Skeletal muscle satellite cell (primary cell): ENCODE measurements around the gene AGO3.
"Not testable (repeated sequence)": the region's sequence is repeated elsewhere in the genome, so short reads cannot be mapped to it uniquely, and the experiment has no call there.

Experiments used
- H3K27me3 ChIP-seq: 2 replicates; pipeline ENCODE4 v1.7.0; 2013; ENCODE audit warnings: low read length; ENCODE audit not compliant: control insufficient read depth, insufficient read depth
- H3K36me3 ChIP-seq: 2 replicates; pipeline ENCODE4 v1.7.0; 2013; ENCODE audit warnings: mild to moderate bottlenecking, control low read depth, low read length; ENCODE audit not compliant: insufficient read depth
- H3K4me1 ChIP-seq: 2 replicates; pipeline ENCODE4 v1.7.0; 2013; ENCODE audit warnings: low read length; ENCODE audit not compliant: control insufficient read depth, insufficient read depth
- H3K4me2 ChIP-seq: 2 replicates; pipeline ENCODE4 v1.7.0; 2013; ENCODE audit warnings: mild to moderate bottlenecking, low read length
- H3K4me3 ChIP-seq: 2 replicates; pipeline ENCODE4 v1.7.0; 2013; ENCODE audit warnings: low read length
- H3K9ac ChIP-seq: 2 replicates; pipeline ENCODE4 v1.7.0; 2013; ENCODE audit warnings: mild to moderate bottlenecking, low read depth, low read length, moderate library complexity
- H3K9me3 ChIP-seq: replicated peaks from 2 replicates; pipeline ENCODE4 v1.7.0; 2013; ENCODE audit warnings: mild to moderate bottlenecking, control low read depth, low read length

Gene AGO3

GRCh38 chr1:35888981-35889380 lies 41.9 kb upstream of the AGO3 start:
- H3K36me3 ChIP-seq = peaks cover 19% of the 10 kb centered on the region
- not testable (repeated sequence) for H3K9ac ChIP-seq, H3K4me3 ChIP-seq, H3K27me3 ChIP-seq, H3K9me3 ChIP-seq, H3K4me2 ChIP-seq
- peaks cover 10% of the 10 kb centered on the region for H3K4me1 ChIP-seq

GRCh38 chr1:35893051-35893879 lies 37.6 kb upstream of the AGO3 start:
- H3K9ac ChIP-seq = no peak overlapping the region
- H3K4me1 ChIP-seq = peaks cover 4% of the 10 kb centered on the region
- H3K9me3 ChIP-seq = no peaks in the 10 kb centered on the region
- no peak overlapping the region for H3K4me3 ChIP-seq
- peaks cover 41% of the 10 kb centered on the region for H3K36me3 ChIP-seq
- H3K4me2 ChIP-seq = no peak overlapping the region
- H3K27me3 ChIP-seq = no peaks in the 10 kb centered on the region

- H3K9ac ChIP-seq = no peak overlapping the region
- H3K36me3 ChIP-seq = peaks cover 39% of the 10 kb centered on the region
- H3K27me3 ChIP-seq = no peaks in the 10 kb centered on the region
- H3K9me3 ChIP-seq = no peaks in the 10 kb centered on the region
- H3K4me3 ChIP-seq = no peak overlapping the region
- H3K4me2 ChIP-seq = no peak overlapping the region
- H3K4me1 ChIP-seq = peaks cover 4% of the 10 kb centered on the region
Observed at GRCh38 chr1:35894183-35894582, 36.7 kb upstream of the AGO3 start.

- Histone ChIP-seq H3K4me1 (peaks cover 4% of the 10 kb centered on the region), H3K9ac (no peak overlapping the region), H3K4me3 (no peak overlapping the region), H3K27me3 (no peaks in the 10 kb centered on the region), H3K36me3 (peaks cover 39% of the 10 kb centered on the region), H3K9me3 (no peaks in the 10 kb centered on the region), H3K4me2 (no peak overlapping the region)
Observed at GRCh38 chr1:35894656-35895055, 36.2 kb upstream of the AGO3 start.

GRCh38 chr1:35899941-35900340 lies 31.0 kb upstream of the AGO3 start:
- Histone ChIP-seq H3K9me3 (no peaks in the 10 kb centered on the region), H3K9ac (no peak overlapping the region), H3K36me3 (peaks cover 30% of the 10 kb centered on the region)

GRCh38 chr1:35901235-35901634 lies 29.7 kb upstream of the AGO3 start:
- no peaks in the 10 kb centered on the region for H3K4me1 ChIP-seq
- H3K9ac ChIP-seq = no peak overlapping the region
- no peak overlapping the region for H3K4me3 ChIP-seq
- H3K27me3 ChIP-seq = no peaks in the 10 kb centered on the region
- no peak overlapping the region for H3K4me2 ChIP-seq
- H3K9me3 ChIP-seq = no peaks in the 10 kb centered on the region
- peaks cover 24% of the 10 kb centered on the region for H3K36me3 ChIP-seq

More at GRCh38 chr1:35899941-35900340, 31.0 kb upstream of the AGO3 start:
- H3K4me1 ChIP-seq = no peaks in the 10 kb centered on the region
- H3K4me3 ChIP-seq = no peak overlapping the region
- H3K4me2 ChIP-seq = no peak overlapping the region
- H3K27me3 ChIP-seq = no peaks in the 10 kb centered on the region

- H3K9me3 ChIP-seq = no peaks in the 10 kb centered on the region
- peaks cover 25% of the 10 kb centered on the region for H3K36me3 ChIP-seq
- no peak overlapping the region for H3K9ac ChIP-seq
- no peak overlapping the region for H3K4me3 ChIP-seq
- H3K4me1 ChIP-seq = no peaks in the 10 kb centered on the region
- no peaks in the 10 kb centered on the region for H3K27me3 ChIP-seq
- no peak overlapping the region for H3K4me2 ChIP-seq
Observed at GRCh38 chr1:35902671-35903070, 28.2 kb upstream of the AGO3 start.

GRCh38 chr1:35914717-35915116 lies 16.2 kb upstream of the AGO3 start:
- no peaks in the 10 kb centered on the region for H3K4me1 ChIP-seq
- no peak overlapping the region for H3K4me2 ChIP-seq
- H3K9ac ChIP-seq = no peak overlapping the region
- H3K27me3 ChIP-seq = no peaks in the 10 kb centered on the region
- H3K4me3 ChIP-seq = no peak overlapping the region
- H3K9me3 ChIP-seq = no peaks in the 10 kb centered on the region
- H3K36me3 ChIP-seq = peaks cover 59% of the 10 kb centered on the region

GRCh38 chr1:35915693-35916092 lies 15.2 kb upstream of the AGO3 start:
- Histone ChIP-seq H3K4me1 (no peaks in the 10 kb centered on the region), H3K9me3 (no peaks in the 10 kb centered on the region), H3K4me3 (no peak overlapping the region), H3K36me3 (peaks cover 64% of the 10 kb centered on the region), H3K27me3 (no peaks in the 10 kb centered on the region), H3K9ac (no peak overlapping the region), H3K4me2 (no peak overlapping the region)

- Histone ChIP-seq H3K36me3 (peaks cover 23% of the 10 kb centered on the region), H3K4me1 (no peaks in the 10 kb centered on the region)
Observed at GRCh38 chr1:35923791-35924221, 7.1 kb upstream of the AGO3 start.

GRCh38 chr1:35924838-35925237 lies 6.1 kb upstream of the AGO3 start:
- no peaks in the 10 kb centered on the region for H3K27me3 ChIP-seq
- H3K9ac ChIP-seq = no peak overlapping the region
- H3K36me3 ChIP-seq = peaks cover 14% of the 10 kb centered on the region
- peaks cover 1% of the 10 kb centered on the region for H3K4me1 ChIP-seq
- no peaks in the 10 kb centered on the region for H3K9me3 ChIP-seq
- H3K4me3 ChIP-seq = no peak overlapping the region
- no peak overlapping the region for H3K4me2 ChIP-seq

More at GRCh38 chr1:35923791-35924221, 7.1 kb upstream of the AGO3 start:
- Histone ChIP-seq H3K27me3 (no peaks in the 10 kb centered on the region), H3K9me3 (no peaks in the 10 kb centered on the region), H3K9ac (no peak overlapping the region), H3K4me3 (no peak overlapping the region), H3K4me2 (no peak overlapping the region)

- Histone ChIP-seq H3K9me3 (no peaks in the 10 kb centered on the region), H3K9ac (no peak overlapping the region), H3K4me2 (no peak overlapping the region), H3K4me1 (peaks cover 4% of the 10 kb centered on the region), H3K36me3 (peaks cover 11% of the 10 kb centered on the region), H3K4me3 (no peak overlapping the region), H3K27me3 (no peaks in the 10 kb centered on the region)
Observed at GRCh38 chr1:35925741-35926140, 5.2 kb upstream of the AGO3 start.
